HCT116 (cell line): ENCODE data around the gene SLC17A1. TPM values are rescaled to one million over a fixed set of nuclear protein-coding genes. Genes with fewer than 3 reads are reported as not detected.

Source experiments
- ATAC-seq: fragments of 200-7000 bp; cut with Tn5 transposase; 2 replicates; pipeline ENCODE4 v1.9.1; 2020; ENCODE audit warnings: mild to moderate bottlenecking, moderate library complexity
- BruUV-seq: library from RNA; stranded (reverse); fragments of 400-500 nt; replicated peaks from 2 replicates; lab custom pipeline; 2021; lab: Mats Ljungman, UMichigan
- CTCF ChIA-PET: fragments of 300-600 bp; sonication (Branson Sonifier 250); formaldehyde crosslinking; loops from one replicate; lab custom pipeline; 2021; ENCODE audit warnings: antibody characterized with exemption; lab: Charles Lee
- POLR2A ChIA-PET: fragments of 300-600, 350-600 bp; sonication (Branson Sonifier 250); formaldehyde crosslinking; loops from one replicate; lab custom pipeline; 2021; ENCODE audit warnings: antibody characterized with exemption; lab: Charles Lee
- RAD21 ChIA-PET, 2 experiments: fragments of 300-600 bp; sonication (Branson Sonifier 250); formaldehyde crosslinking; loops; one replicate each; lab custom pipeline; 2023; ENCODE audit warnings: low total read pairs in 2 of 2; ENCODE audit not compliant: uncharacterized antibody in 2 of 2, unreplicated experiment in 2 of 2, low non-redundant PET in 1 of 2; lab: Charles Lee
- DNase-seq: peaks from one replicate; pipeline ENCODE4 v3.0.0-alpha.2; 2010; ENCODE audit warnings: low read depth, low spot score
- H2AFZ ChIP-seq: fragments of 200-600 bp; shearing (Covaris generic), sonication (generic); 2 replicates; pipeline ENCODE4 v1.6.1; 2017; ENCODE audit warnings: low read depth, mixed run types, mixed read lengths, antibody characterized with exemption, low read length; ENCODE audit not compliant: poor library complexity, severe bottlenecking
- H3K27ac ChIP-seq: 2 replicates; pipeline ENCODE4 v1.5.1; 2012; ENCODE audit warnings: low read depth, low read length
- H3K27me3 ChIP-seq: fragments of 200-600 bp; sonication (generic); 2 replicates; pipeline ENCODE4 v1.6.1; 2016; ENCODE audit warnings: mixed run types, low read length, mixed read lengths; ENCODE audit not compliant: insufficient read depth
- H3K36me3 ChIP-seq, 2 experiments: fragments of 200-500 bp in 1 of 2; fragments of 200-600 bp in 1 of 2; sonication (Bioruptor generic) in 1 of 2; sonication (generic) in 1 of 2; 2 replicates each; pipeline versions ENCODE4 v1.5.1 to v1.6.1; 2014 to 2016; ENCODE audit warnings: low read length in 2 of 2, inconsistent platforms in 1 of 2, mixed read lengths in 1 of 2, mixed run types in 1 of 2; ENCODE audit not compliant: insufficient read depth in 2 of 2, control insufficient read depth in 1 of 2
- H3K4me1 ChIP-seq, 2 experiments: fragments of 200-600 bp in 1 of 2; sonication (generic) in 1 of 2; 2 replicates each; pipeline versions ENCODE4 v1.5.1 to v1.6.1; 2012 to 2017; ENCODE audit warnings: low read length in 2 of 2, inconsistent platforms in 1 of 2, mild to moderate bottlenecking in 1 of 2, mixed read lengths in 1 of 2, mixed run types in 1 of 2, moderate library complexity in 1 of 2; ENCODE audit not compliant: insufficient read depth in 2 of 2, control insufficient read depth in 1 of 2
- H3K4me2 ChIP-seq: fragments of 200-600 bp; sonication (generic); 2 replicates; pipeline ENCODE4 v1.6.1; 2017; ENCODE audit warnings: mixed run types, low read length, mixed read lengths
- H3K4me3 ChIP-seq, 2 experiments: fragments of 200-600 bp in 1 of 2; sonication (generic) in 1 of 2; replicated peaks in 1 of 2; 2 replicates each; pipeline ENCODE4 v1.5.1; 2011 to 2016; ENCODE audit warnings: low read length in 2 of 2, control low read depth in 1 of 2, low read depth in 1 of 2, mild to moderate bottlenecking in 1 of 2, mixed read lengths in 1 of 2, mixed run types in 1 of 2
- H3K79me2 ChIP-seq: fragments of 200-600 bp; sonication (generic); 2 replicates; pipeline ENCODE4 v1.6.1; 2017; ENCODE audit warnings: mild to moderate bottlenecking, mixed run types, low read length, moderate library complexity, mixed read lengths; ENCODE audit not compliant: insufficient read depth
- H3K9ac ChIP-seq: fragments of 200-600 bp; sonication (generic); 2 replicates; pipeline ENCODE4 v1.6.1; 2016; ENCODE audit warnings: low read length, mixed read lengths
- H3K9me2 ChIP-seq: fragments of 200-600 bp; sonication (generic), shearing (Covaris generic); 2 replicates; pipeline ENCODE4 v1.6.1; 2017; ENCODE audit warnings: mixed run types, mild to moderate bottlenecking, moderate library complexity; ENCODE audit not compliant: insufficient read depth
- H3K9me3 ChIP-seq, 2 experiments: fragments of 200-500 bp in 1 of 2; fragments of 200-600 bp in 1 of 2; sonication (Bioruptor generic) in 1 of 2; sonication (generic) in 1 of 2; 2 replicates each; pipeline ENCODE4 v1.6.1; 2014 to 2017; ENCODE audit warnings: low read length in 2 of 2, mixed read lengths in 2 of 2, inconsistent platforms in 1 of 2, low read depth in 1 of 2, mild to moderate bottlenecking in 1 of 2, mixed run types in 1 of 2, moderate library complexity in 1 of 2; ENCODE audit not compliant: control insufficient read depth in 1 of 2, insufficient read depth in 1 of 2
- H4K20me1 ChIP-seq: fragments of 200-600 bp; sonication (generic), shearing (Covaris generic); 2 replicates; pipeline ENCODE4 v1.6.1; 2017; ENCODE audit warnings: mixed run types, mild to moderate bottlenecking, moderate library complexity; ENCODE audit not compliant: insufficient read depth
- CBX3 ChIP-seq: IDR thresholded peaks from 2 replicates; pipeline ENCODE4 v1.6.1; 2012; ENCODE audit warnings: low read depth
- CEBPB ChIP-seq: IDR thresholded peaks from 2 replicates; pipeline ENCODE4 v1.6.1; 2012; ENCODE audit warnings: low read depth
- EZH2 ChIP-seq: fragments of 200-600 bp; sonication (generic); IDR thresholded peaks from 2 replicates; pipeline ENCODE4 v1.6.1; 2017; ENCODE audit warnings: antibody characterized with exemption, mixed run types
- FOSL1 ChIP-seq: IDR thresholded peaks from 2 replicates; pipeline ENCODE4 v1.6.1; 2012; ENCODE audit warnings: low read depth
- JUND ChIP-seq: IDR thresholded peaks from 2 replicates; pipeline ENCODE4 v1.6.1; 2012
- POLR2AphosphoS5 ChIP-seq: IDR thresholded peaks from 2 replicates; pipeline ENCODE4 v1.6.1; 2011; ENCODE audit warnings: mild to moderate bottlenecking, low read depth, low read length, moderate library complexity
- RAD21 ChIP-seq: IDR thresholded peaks from 2 replicates; pipeline ENCODE4 v1.6.1; 2012; ENCODE audit warnings: low read depth, mild to moderate bottlenecking
- SIN3A ChIP-seq: IDR thresholded peaks from 2 replicates; pipeline ENCODE4 v1.6.1; 2012; ENCODE audit warnings: low read depth
- SP1 ChIP-seq: IDR thresholded peaks from 2 replicates; pipeline ENCODE4 v1.6.1; 2012; ENCODE audit warnings: low read depth
- SRF ChIP-seq: IDR thresholded peaks from 2 replicates; pipeline ENCODE4 v1.6.1; 2012; ENCODE audit warnings: low read depth
- YY1 ChIP-seq: IDR thresholded peaks from 2 replicates; pipeline ENCODE4 v1.6.1; 2011; ENCODE audit warnings: low read length, low read depth, moderate library complexity, mild to moderate bottlenecking; ENCODE audit not compliant: insufficient replicate concordance; ENCODE audit errors: extremely low read depth
- ZFX ChIP-seq: fragments of 450-650 bp; IDR thresholded peaks from 2 replicates; pipeline ENCODE4 v1.6.1; 2017
- ZNF274 ChIP-seq: fragments of 200-500 bp; sonication (Bioruptor generic); IDR thresholded peaks from 2 replicates; pipeline ENCODE4 v1.6.1; 2014; ENCODE audit warnings: mild to moderate bottlenecking, low read depth, low read length, inconsistent platforms
- intact Hi-C: fragments of 100-400 bp; cut with micrococcal nuclease; formaldehyde crosslinking; loops from 2 replicates; pipeline ENCODE4 v1.10.0; 2022
- total RNA-seq: library from RNA; stranded (reverse); gene quantifications from one replicate; pipeline ENCODE4 v1.2.1, GENCODE V29; 2021; ENCODE audit not compliant: unreplicated experiment
- TF ChIP-seq, protein P1 (sequence below): IDR thresholded peaks from 2 replicates; pipeline ENCODE4 v1.6.1; 2012; ENCODE audit warnings: low read depth
- TF ChIP-seq, protein P2 (sequence below): IDR thresholded peaks from 2 replicates; pipeline ENCODE4 v1.6.1; 2012
- TF ChIP-seq, protein P3 (sequence below): IDR thresholded peaks from 2 replicates; pipeline ENCODE4 v1.6.1; 2011; ENCODE audit warnings: mild to moderate bottlenecking, low read length, moderate library complexity; ENCODE audit not compliant: insufficient replicate concordance; ENCODE audit errors: extremely low read depth
- TF ChIP-seq, protein P4 (sequence below), 3 experiments: fragments of 200-600 bp in 1 of 3; sonication (generic) in 1 of 3; IDR thresholded peaks in 2 of 3; conservative IDR thresholded peaks in 1 of 3; 2 replicates each; pipeline ENCODE4 v1.5.1; 2012 to 2017; ENCODE audit warnings: low read depth in 2 of 3, low read length in 2 of 3, antibody characterized with exemption in 1 of 3, borderline replicate concordance in 1 of 3, control low read depth in 1 of 3, mild to moderate bottlenecking in 1 of 3, mixed read lengths in 1 of 3, mixed run types in 1 of 3, moderate library complexity in 1 of 3; ENCODE audit not compliant: insufficient read depth in 1 of 3

Gene SLC17A1
- total RNA-seq, 1 experiment from 2014 or later: not detected

DNA sequence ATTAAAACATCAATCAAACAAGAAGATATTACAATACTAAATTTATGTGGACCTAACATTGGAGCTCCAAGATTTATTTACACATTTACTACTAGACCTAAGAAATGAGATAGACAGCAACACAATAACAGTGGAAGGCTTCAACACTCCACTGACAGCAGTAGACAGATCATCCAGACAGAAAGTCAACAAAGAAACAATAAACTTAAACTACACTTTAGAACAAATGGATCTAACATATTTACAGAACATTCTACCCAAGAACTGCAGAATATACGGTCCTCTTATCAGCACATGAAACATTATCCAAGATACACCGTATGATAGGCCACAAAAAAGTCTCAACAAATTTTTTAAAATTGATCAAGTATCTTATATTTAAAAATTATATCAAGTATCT lies 27.0 kb downstream of the SLC17A1 start:
- Histone ChIP-seq H3K4me1 (no peaks in the 10 kb centered on the region), H3K27ac (no peak overlapping the region), H3K9me2 (0 out of 2 replicates have a peak, but pooled peaks cover 2% of the 10 kb centered on the region), H3K36me3 (no peaks in the 10 kb centered on the region), H4K20me1 (no peaks in the 10 kb centered on the region), H3K79me2 (no peaks in the 10 kb centered on the region), H3K27me3 (no peaks in the 10 kb centered on the region), H3K9me3 (no peaks in the 10 kb centered on the region), H3K9ac (no peak overlapping the region), H2AFZ (no peak overlapping the region), H3K4me3 (no peak overlapping the region), H3K4me2 (no peak overlapping the region)
- RAD21 ChIA-PET: no interaction called here
- CTCF ChIA-PET: interaction anchor here (1.3 kb wide), 1 partner anchor 17 kb away, joined by 4 read pairs; no protein-coding TSS in a partner anchor
- ATAC-seq (no peak), DNase-seq (no peak)
- TF ChIP-seq SRF (no peak), ZFX (no peak), YY1 (no peak), ZNF274 (no peak), CEBPB (no peak), SIN3A (no peak), CBX3 (no peak), FOSL1 (no peak), SP1 (no peak), POLR2AphosphoS5 (no peak), RAD21 (no peak), JUND (no peak), EZH2 (no peak)
- TF ChIP-seq, protein P1, sequence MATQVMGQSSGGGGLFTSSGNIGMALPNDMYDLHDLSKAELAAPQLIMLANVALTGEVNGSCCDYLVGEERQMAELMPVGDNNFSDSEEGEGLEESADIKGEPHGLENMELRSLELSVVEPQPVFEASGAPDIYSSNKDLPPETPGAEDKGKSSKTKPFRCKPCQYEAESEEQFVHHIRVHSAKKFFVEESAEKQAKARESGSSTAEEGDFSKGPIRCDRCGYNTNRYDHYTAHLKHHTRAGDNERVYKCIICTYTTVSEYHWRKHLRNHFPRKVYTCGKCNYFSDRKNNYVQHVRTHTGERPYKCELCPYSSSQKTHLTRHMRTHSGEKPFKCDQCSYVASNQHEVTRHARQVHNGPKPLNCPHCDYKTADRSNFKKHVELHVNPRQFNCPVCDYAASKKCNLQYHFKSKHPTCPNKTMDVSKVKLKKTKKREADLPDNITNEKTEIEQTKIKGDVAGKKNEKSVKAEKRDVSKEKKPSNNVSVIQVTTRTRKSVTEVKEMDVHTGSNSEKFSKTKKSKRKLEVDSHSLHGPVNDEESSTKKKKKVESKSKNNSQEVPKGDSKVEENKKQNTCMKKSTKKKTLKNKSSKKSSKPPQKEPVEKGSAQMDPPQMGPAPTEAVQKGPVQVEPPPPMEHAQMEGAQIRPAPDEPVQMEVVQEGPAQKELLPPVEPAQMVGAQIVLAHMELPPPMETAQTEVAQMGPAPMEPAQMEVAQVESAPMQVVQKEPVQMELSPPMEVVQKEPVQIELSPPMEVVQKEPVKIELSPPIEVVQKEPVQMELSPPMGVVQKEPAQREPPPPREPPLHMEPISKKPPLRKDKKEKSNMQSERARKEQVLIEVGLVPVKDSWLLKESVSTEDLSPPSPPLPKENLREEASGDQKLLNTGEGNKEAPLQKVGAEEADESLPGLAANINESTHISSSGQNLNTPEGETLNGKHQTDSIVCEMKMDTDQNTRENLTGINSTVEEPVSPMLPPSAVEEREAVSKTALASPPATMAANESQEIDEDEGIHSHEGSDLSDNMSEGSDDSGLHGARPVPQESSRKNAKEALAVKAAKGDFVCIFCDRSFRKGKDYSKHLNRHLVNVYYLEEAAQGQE: no peak
- TF ChIP-seq, protein P2, sequence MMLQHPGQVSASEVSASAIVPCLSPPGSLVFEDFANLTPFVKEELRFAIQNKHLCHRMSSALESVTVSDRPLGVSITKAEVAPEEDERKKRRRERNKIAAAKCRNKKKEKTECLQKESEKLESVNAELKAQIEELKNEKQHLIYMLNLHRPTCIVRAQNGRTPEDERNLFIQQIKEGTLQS: no peak
- TF ChIP-seq, protein P3, sequence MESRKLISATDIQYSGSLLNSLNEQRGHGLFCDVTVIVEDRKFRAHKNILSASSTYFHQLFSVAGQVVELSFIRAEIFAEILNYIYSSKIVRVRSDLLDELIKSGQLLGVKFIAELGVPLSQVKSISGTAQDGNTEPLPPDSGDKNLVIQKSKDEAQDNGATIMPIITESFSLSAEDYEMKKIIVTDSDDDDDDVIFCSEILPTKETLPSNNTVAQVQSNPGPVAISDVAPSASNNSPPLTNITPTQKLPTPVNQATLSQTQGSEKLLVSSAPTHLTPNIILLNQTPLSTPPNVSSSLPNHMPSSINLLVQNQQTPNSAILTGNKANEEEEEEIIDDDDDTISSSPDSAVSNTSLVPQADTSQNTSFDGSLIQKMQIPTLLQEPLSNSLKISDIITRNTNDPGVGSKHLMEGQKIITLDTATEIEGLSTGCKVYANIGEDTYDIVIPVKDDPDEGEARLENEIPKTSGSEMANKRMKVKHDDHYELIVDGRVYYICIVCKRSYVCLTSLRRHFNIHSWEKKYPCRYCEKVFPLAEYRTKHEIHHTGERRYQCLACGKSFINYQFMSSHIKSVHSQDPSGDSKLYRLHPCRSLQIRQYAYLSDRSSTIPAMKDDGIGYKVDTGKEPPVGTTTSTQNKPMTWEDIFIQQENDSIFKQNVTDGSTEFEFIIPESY: no peak
- TF ChIP-seq, protein P4, sequence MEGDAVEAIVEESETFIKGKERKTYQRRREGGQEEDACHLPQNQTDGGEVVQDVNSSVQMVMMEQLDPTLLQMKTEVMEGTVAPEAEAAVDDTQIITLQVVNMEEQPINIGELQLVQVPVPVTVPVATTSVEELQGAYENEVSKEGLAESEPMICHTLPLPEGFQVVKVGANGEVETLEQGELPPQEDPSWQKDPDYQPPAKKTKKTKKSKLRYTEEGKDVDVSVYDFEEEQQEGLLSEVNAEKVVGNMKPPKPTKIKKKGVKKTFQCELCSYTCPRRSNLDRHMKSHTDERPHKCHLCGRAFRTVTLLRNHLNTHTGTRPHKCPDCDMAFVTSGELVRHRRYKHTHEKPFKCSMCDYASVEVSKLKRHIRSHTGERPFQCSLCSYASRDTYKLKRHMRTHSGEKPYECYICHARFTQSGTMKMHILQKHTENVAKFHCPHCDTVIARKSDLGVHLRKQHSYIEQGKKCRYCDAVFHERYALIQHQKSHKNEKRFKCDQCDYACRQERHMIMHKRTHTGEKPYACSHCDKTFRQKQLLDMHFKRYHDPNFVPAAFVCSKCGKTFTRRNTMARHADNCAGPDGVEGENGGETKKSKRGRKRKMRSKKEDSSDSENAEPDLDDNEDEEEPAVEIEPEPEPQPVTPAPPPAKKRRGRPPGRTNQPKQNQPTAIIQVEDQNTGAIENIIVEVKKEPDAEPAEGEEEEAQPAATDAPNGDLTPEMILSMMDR (IDR thresholded peaks at IDR 0.05 in 2 of 3, conservative IDR thresholded peaks at IDR 0.05 in 1 of 3; ENCODE audit: borderline replicate concordance in 1 of 3, insufficient read depth in 1 of 3, low read depth in 2 of 3, low read length in 2 of 3): no peak
- intact Hi-C loops: no loop called here
- POLR2A ChIA-PET: no interaction called here
- no TSS peak for BruUV-seq
